ENCODE data around the gene HEY2.

DNA sequence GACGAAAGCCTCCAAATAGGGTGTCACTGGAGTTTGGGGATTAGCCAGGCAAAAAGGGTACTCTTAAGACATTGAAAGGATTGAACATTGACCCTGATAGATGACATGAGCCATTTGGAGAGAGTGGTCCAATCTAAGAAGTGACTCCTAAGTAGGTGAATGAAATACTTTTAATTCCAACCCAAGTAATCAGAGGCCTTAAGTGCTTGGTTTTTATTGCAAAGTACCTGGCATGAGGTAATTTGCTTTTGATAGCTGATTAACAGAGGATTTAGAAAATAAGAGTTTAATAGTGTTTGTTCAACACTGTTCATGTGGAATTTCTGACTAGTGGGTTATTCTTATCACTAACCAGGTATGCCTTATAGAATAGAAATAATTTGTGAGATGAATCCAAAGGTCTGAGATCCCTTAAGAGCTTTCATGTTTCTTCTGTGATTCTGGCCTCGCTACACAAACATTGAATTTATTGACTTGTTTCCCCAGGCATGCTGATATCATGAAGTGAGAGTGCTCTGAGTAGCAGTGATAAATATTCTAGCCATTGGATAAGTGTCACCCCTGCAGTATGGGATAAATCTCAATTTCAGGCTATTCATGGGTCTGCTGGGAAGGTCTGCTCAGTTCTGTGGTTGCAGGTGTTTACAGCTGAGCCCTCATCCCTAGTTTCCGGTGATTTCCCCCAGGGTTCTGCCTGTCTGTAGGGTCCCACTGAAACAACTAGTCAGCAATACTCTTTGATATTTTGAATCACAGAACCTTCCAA, 47.9 kb downstream of the HEY2 start:
- TF ChIP-seq, protein P1, sequence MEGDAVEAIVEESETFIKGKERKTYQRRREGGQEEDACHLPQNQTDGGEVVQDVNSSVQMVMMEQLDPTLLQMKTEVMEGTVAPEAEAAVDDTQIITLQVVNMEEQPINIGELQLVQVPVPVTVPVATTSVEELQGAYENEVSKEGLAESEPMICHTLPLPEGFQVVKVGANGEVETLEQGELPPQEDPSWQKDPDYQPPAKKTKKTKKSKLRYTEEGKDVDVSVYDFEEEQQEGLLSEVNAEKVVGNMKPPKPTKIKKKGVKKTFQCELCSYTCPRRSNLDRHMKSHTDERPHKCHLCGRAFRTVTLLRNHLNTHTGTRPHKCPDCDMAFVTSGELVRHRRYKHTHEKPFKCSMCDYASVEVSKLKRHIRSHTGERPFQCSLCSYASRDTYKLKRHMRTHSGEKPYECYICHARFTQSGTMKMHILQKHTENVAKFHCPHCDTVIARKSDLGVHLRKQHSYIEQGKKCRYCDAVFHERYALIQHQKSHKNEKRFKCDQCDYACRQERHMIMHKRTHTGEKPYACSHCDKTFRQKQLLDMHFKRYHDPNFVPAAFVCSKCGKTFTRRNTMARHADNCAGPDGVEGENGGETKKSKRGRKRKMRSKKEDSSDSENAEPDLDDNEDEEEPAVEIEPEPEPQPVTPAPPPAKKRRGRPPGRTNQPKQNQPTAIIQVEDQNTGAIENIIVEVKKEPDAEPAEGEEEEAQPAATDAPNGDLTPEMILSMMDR (IDR thresholded peaks at IDR 0.05): no peak
- no peak for TF ChIP-seq EZH2 (IDR thresholded peaks at IDR 0.05; ENCODE audit: borderline replicate concordance, insufficient read depth, low read depth, low read length, poor library complexity, severe bottlenecking)
